ENCODE measurements around the gene COQ2.
"Not testable (repeated sequence)": the region's sequence is repeated elsewhere in the genome, so short reads cannot be mapped to it uniquely, and the experiment has no call there.

The COQ2 gene

DNA sequence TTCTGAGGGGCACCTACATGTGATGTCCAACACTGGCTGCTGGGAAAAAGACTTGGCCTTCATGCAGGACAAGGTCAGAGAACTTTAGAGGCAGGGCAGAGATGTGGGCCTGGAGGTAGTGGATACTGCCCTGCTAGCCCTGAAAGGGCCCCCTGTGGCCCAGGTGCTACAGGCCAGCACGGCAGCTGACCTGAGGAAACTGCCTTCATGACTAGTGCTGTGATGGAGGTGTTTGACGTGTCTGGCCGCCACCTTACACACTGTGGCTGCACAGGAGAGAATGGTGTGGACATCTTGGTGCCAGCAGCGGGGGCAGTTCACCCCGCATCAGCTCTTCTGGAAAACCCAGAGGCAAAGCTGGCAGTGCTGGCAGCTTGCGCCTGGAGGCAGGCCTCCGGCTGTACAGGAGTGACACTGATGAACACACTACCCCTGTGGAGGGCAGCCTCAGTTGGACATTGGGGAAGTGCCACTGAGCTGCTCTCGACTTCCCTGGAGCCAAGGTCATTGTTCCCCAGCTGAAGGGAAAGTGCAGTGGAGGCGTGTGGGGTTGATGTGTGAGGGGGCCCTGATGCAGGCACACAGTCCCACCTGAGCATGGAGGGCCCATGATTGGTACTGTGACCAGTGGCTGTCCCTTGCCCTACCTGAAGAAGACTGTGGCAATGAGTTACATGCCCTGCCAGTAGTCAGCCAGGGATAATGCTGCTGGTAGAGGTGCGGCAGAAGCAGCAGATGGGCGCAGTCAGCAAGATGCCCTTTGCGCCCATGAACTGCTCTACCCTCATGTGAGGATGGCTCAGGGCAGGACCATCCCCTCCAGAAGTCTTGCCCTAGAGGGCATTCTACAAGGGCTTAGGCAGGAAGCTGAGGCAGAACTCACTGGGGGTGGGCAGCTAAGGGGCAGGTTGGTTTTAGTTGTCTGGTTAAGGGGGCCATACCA lies 36.9 kb downstream of the COQ2 start:
- no peak for DNase-seq

DNA sequence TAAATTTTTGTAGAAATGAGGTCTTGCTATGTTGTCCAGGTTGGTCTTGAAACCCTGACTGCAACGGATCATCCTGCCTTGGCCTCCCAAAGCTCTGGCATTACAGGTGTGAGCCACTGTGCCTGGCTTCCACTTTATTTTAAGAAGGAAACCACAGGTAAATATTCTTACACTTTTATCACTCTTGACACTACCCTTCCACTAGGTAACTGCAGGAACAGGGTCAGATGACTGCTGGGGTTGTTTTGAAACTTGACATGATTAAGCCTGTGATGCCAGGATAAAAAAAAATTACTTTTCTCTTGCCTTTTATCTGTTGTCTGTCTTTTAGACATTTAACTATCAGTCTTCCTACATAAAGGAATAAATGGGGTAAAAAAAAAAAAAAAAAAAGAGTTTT lies 43.5 kb downstream of the COQ2 start:
- DNase-seq: no peak

DNA sequence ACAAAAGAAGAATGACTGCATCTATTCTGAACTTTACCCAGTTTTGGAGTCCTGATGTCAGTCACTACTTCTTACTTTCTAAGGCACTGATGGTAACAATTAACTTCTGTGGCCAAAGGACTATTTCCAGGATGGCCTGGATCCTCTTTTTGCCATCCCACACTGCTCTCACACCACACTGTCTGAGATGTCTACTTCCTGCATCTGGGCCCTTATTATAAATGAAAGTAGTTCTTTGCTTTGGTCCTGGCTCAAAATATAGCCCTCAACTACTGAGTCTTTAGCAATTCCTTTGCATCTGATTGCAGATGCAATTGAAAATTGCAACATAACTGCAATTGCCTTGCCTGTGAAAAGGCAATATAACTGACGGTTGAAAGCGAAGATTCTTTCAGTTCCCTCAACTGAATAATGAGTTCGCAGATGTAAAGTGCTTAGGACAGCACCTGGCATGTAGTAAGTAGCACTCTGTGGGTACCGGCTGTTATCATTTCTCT lies 44.2 kb downstream of the COQ2 start:
- no peak for DNase-seq

DNA sequence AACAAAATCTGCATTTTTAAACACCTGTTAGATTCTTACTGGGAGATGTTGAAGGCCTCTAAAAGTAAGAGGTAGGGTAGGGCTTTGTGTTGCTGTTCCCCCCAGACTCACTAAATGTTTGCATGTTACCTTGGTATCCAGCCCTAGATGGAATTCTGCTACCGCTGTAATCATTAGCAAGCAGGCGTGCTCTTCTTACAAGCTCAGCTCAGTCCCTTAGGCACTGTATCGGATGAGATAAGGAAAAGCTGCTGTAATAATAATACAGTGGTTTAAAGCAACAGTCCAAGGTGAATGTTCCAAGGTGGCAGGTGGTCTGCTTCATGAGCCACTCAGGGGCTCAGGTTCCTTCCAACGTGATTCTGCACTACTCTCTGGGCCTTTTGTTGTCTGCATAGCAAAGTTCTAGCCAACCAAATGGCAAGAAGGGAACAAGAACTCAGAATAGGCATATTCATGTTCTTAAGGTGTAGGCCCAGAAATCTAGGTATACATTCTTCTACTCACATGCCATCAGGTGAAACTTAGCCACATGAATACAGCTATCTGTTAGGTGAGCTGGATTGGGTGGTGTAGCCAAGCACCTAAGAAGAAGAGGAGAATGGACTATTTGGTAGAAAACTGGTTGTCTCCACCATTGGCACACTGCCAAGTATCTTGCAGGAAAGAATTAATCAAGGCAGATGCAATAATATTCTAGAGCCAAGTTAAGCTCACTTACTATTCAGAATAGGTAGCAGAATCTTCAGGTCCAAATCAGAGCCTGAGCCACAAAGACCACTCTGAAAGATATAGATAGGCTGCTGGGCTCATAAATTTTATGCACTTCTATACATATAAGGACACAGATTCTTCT lies 46.0 kb downstream of the COQ2 start:
- no peak for DNase-seq

DNA sequence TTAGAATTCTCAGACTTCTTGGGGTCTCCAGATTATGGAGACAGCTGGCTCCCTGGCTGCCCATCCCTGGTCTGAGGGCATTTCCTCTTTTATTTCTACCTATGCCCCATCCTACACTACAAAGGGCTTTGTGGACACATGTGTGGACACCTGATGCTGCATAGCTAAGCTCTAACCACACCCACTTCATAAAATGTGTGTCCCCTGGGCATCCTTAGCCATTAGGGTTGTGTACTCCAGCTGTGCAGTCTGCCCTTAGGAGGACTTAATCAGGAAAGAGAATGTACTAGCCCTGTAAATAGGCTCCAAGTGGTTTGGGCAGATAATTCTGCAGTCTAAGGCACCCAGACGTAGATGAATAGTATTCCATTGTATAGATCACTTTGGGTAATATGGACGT lies 47.0 kb downstream of the COQ2 start:
- DNase-seq: no peak

DNA sequence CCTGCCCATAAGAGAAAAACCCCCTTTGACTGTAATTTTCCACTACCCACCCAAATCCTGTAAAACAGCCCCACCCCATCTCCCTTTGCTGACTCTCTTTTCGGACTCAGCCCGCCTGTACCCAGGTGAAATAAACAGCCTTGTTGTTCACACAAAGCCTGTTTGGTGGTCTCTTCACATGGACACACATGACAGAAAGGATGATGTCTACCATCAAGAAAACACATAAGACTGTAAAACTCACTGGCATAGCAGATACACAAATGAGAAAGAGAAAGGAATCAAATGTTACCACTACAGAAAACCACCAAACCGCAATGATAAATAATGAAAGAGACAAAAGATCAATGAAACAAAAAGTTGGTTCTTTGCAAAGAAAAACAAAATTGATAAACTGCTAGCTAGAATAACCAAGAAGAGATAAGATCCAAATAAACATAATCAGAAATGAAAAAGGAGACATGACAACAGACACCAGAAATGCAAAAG lies 48.9 kb downstream of the COQ2 start:
- DNase-seq: not testable (repeated sequence)

DNA sequence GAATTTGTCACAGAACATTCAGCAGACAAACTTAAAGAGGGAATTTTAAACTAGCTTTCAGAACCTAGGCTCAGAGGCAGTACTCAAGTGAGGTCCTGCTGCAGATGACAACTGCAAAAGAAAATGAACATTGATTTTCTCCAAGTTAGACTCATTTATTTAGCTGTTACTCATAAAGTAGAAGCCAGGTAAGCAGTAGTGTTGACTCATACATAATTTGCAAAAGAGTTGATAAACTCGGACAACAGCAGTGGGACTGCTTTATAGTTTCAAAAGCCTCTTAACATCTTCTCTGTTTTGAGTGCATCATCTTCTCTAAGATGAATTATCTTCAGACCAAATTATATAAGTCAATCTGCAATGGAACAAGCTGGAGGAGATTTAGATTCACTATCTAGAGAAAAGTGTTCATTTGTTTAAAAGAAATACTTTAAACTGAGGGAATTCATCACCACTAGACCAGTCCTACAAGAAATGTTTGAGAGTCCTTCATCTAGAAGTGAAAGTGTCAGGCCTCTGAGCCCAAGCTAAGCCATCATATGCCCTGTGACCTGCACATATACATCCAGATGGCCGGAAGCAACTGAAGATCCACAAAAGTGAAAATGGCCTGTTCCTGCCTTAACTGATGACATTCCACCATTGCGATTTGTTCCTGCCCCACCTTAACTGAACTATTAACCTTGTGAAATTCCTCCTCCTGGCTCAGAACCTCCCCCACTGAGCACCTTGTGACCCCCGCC lies 49.5 kb downstream of the COQ2 start:
- no peak for DNase-seq

DNA sequence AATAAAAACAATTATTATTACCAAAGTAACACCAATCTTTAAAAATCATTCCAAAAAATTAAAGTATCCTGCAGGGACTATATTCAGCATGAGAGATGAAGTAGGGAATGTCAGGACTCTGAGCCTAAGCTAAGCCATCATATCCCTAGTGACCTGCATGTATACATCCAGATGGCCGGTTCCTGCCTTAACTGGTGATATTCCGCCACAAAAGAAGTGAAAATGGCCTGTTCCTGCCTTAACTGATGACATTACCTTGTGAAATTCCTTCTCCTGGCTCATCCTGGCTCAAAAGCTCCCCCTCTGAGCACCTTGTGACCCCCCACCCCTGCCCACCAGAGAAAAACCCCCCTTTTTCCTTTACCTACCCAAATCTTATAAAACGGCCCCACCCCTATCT lies 50.2 kb downstream of the COQ2 start:
- DNase-seq: not testable (repeated sequence)

DNA sequence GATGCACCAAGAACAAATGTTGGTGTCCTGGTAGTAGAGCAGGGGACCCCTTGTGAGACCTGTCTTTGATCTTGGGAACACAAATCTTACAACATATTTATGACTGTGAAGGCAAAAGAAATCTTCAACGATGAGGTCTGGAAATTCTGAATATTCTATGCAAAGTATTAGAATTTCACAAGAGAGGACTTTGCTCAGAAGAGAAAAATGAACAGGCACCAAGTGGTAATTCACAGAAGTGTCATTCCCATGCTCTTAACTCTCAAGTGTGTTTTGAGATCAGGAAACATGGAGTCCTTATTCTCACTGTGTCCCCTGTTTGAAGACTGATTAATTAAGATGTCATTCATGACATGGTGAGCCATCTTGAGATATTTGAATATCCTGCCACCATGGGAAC lies 52.5 kb downstream of the COQ2 start:
- DNase-seq: no peak

DNA sequence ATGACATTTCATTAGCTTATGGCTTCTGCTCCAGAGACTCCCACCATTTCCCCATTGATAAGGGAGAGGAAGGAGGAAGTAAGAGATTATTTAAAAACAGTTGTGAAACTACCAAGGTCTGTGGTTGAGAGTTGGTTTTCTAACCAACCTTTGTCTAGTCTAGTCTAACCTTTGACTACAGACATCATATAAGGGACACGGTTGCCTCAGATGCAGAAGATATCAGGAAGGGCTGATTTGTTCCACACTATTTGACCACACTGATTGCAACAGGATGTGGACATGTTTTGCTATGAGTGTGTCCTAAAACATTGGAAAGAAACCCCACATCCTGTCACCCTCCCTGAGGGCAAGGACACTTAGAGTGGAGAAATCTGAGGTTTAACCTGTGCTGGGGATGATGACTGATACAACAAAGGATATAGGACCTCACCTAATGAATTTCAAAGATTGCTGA lies 53.0 kb downstream of the COQ2 start:
- no peak for DNase-seq

DNA sequence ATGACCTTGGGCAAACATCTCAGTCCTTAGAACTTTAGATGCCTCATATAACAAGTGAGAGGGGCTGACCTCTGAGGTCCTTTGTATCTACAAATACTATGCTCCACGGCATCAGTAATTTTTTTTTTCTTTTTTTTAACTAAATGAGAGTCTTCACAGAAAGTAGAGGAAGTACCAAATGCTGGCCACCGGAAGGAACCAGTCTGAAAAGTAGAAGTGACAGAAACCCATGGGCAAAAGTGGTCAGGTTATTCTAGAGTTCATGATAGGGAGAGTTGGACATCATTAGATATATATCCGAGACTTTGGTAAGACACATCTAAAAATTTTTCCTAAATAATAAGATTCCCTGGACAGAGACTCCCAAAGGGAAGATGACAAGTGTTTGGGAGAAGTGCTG lies 53.7 kb downstream of the COQ2 start:
- no peak for DNase-seq

DNA sequence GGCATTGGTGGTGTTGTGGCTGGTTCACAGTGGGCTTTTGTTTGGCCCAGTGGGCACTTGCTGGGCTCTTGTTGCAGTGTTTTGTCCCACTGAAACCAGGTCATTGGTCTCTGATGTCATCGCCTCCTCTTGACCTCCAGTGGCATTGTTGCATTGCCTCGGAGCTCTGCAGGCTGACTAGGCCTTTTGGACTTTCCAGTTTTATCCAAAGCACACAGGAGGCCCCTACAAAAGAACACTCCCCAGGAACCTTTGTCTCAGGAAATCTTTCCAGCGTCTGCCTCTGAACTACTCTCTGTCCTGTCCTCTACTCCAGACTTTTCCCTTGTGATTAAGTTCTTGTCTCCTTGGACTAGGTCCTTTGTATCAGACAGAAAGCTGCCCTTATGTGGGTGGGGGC lies 54.8 kb downstream of the COQ2 start:
- no peak for DNase-seq

DNA sequence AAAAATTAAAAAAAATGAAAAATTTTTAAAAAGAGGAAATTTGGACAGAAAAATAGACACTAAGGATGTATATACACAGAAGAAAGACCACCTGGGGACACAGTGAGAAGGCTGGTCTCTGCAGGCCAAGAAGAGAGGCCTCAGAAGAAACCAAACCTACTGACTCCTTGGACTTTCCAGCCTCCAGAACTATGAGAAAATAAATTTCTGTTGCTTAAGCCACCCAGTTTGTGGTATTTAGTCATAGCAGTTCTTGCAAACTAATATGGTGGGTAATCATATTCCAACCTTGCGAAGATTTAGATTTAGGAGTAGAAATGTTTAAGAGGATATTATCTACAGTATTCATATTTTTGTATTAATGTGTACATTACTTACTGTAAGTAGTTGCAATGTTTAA lies 56.4 kb downstream of the COQ2 start:
- no peak for DNase-seq

DNA sequence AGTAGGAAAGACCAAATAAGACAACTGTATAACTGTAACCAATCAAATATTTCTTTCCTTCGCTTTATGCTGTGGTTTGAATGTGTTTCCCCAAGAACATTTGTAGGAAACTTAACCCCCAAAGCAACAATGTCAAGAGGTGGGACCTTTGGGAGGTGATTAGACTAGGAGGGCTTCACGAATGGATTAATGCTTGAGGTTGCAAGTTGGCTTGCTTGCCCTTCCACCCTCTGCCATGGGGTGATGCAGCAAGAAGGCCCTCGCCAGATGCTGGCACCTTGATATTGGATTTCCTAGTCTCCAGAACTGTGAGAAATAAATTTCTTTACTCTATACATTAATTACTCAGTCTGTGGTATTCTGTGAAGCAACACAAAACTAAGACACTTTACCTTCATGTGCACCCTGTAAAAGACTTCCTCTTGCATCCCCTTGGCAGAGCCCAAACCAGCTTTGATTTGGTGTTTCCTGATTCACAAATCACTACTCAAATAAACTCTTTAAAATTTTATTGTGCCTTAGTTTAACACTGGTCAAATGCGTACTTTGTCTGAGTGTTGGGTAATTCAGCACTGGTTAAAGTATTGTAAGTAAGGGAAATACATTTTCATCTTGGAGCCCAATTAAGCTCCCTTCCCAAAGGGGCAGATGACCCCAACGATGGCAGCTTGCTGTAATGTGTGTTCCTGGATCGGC lies 59.9 kb downstream of the COQ2 start:
- DNase-seq: no peak

DNA sequence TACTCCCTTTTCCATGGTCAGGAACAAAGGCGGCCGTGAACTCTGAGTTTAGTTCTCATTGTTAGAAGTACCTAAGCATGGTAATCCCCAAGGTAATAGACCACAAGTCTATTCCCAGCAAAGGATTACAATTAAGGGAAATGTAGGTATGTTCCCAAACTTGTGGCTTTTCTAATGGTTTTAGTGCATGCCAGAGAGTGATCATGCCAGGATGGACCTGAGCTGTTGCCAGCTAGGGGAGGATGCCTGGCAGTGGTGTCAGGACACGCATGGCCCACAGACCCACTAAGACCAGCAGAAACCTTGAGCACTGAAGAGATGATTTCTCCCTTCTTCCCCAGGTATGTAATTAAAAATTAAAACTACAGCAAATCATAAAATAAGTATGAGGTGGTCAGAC lies 60.8 kb downstream of the COQ2 start:
- no peak for DNase-seq

DNA sequence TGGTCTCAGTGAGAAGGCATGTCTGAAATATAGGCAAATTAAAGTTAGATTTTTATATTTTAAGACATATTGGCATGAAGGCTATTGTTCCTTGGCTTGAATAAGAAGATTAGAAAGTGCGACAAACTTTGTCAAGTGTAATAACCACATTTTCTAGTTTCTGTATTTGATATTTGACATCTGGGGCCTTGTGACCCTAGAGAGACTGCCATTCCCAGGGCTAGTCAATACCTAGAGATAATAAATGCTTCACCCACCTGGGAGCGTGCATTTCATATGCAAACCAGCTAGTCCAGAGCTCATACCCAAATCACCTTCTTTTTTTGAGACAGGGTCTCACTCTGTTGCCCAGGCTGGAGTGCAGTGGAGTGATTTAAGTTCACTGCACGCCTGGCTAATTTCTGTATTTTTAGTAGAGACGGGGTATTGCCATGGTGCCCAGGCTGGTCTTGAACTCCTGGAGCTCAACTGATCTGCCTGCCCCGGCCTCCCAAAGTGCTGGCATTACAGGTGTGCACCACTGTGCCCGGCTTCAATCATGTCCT lies 62.6 kb downstream of the COQ2 start:
- DNase-seq: no peak

DNA sequence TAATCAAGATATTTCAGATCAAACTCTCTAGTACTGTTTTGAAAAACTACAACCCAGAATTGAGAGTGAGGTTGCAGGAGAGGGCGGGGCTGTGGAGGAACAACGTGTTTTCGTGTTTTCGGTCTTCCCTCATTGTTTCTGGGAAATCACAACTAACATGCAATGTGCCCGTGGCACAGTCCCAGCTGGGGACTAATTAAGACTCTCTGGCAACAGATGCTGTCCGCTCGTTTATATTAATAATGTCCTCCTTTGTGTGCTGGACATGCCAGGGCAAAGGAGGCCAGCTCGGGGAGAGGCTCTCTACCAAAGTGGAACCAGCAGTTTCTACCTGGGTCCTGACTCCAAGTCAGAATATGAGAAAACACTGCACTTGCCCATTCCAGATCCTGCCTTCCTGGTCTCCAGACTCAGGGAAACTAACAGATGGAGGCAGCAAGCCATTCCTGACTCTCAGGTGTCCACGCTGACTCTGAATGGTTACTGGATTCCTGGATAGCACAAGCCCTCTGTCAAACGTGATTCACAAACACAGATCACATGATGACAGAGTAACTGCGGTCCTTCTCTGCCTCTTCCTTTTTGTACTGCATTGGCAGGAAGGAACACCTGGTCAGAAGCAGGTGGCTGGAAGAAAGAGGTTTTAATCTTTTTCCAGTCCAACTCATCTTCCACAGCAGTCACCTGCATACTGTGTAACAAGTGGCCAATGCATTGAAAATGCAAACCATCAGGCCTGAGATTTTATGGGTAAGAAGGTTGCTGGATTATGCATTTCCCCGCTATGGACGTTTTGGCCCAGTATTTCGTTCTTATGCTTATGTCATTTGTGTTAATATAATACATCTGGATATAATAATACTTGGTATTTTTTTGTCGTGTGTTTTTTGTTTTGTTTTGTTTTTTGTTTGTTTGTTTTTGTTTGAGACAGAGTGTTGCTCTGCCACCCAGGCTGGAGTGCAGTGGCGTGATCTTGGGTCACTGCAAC lies 65.0 kb downstream of the COQ2 start:
- DNase-seq: no peak

DNA sequence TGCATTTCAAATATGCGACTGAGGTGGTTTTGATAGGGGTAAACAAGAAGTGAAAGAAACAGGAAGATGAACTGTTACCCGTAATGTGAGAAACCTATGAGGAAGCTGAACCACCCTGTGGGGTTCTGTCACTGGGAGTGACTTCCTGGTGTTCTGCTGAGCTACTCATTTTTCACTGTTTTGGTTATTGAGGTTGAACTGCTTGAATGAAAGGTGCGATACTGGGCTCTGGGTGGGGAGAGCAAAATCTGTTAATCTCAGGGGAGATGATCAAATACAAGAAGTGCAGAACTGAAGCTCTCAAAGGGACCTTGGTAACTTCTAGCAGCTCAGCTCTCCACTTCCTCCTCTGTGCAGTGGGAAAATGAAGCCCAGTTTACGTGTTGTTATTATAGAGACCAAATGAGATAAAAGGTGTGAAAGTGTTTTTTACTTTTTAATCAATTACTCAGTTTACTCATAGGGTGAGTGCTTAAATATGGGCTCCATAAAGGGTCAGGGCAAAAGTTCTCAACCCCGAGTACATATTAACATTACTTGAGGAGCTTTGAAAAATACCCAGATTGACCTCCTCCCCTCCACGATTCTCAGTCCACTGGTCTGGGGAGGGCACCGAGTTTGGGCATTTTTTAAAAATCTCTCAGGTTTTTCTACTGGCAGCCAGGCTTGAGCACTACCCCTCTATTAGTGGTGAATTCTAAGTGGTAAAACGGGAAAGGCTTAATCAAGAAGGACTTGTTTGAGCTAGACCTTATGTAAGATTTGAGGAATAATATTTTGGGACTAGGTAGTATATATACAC lies 66.7 kb downstream of the COQ2 start:
- DNase-seq: peak; percentile 24

DNA sequence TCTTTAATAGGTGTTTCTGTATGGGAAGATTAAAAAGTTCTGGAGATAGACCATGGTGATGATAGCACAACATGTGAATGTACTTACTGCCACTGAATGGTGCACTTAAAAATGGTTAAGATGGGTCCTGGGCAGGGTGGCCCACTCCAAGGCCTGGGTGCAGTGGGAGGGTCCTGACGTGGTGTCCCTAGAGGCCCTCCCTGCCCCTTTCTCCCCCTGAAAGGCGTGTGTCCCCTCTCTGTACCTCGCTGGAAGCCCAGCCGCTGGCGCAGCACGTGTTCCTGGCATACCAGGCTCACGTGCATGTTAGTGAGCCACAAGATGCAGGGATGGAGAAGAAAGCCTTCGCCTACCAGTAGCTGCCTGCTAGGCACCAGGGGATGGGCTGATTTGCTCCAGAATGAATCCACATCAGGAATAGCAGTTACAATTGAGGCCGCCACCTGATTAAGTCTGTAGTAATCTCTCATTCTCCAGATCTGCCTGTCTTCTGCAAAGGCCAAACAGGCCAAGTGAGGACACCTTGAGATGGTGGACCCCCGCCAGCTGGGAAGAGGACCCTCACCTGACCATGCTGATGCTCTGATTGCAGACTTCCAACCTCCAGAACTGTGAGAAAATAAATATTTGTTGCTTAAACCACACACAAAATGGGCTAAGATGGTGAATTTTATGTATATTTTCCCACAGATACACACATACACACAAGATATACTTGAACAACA lies 67.5 kb downstream of the COQ2 start:
- no peak for DNase-seq

Measured in T-helper 9 cell (primary cell).